Measurements from ENCODE around the gene MBD3L2.
A peak's percentile ranks its signal among the peaks of the same experiment; 100 is the strongest.
"Not testable (repeated sequence)": the region's sequence is repeated elsewhere in the genome, so short reads cannot be mapped to it uniquely, and the experiment has no call there.

The MBD3L2 gene

DNA sequence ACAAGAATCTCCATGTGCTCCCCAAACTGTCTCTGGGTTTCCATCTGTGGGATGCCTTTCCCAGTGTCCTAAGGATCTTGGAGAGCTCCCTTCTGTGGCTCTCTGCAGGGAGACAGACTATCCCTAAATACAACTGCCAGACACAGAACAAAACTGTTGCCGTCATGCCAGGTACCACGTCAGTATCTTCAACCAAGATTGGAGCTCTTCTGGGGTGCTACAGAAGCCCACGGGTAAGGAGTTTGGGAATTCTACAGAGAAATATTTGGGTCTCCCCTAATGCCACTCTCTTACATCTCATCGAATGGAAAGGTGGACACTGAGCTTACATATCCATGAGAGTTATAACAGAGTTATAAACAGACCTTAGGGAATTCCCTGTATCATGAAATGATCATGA lies 14.2 kb downstream of the MBD3L2 start:
- DNase-seq = no peak

DNA sequence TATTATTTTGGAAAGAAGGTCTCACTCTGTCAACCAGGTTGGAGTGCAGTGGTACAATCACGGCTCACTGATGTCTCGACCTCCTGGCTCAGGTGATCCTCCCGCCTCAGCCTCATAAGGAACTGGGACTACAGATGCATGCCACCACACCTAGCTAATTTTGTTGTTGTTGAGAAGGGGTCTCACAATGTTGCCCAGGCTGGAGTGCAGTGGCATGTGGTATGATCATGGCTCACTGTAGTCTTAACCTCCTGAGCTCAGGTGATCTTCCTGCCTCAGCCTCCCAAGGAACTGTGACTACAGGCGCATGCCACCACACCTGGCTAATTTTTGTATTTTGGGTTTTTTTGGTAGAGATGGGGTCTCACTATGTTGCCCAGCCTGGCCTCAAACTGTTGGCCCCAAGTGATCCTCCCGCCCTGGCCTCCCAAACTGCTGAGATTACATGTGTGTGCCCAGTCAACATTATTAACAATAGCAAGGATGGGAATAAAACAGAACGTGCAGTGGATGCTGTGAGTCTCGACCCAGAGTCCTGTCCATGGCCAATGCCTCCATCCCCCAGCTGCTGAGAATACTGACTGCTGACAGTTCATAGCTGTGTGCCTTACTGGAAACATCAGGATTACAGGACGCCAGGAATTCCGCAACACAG lies 14.8 kb downstream of the MBD3L2 start:
- DNase-seq = no peak

DNA sequence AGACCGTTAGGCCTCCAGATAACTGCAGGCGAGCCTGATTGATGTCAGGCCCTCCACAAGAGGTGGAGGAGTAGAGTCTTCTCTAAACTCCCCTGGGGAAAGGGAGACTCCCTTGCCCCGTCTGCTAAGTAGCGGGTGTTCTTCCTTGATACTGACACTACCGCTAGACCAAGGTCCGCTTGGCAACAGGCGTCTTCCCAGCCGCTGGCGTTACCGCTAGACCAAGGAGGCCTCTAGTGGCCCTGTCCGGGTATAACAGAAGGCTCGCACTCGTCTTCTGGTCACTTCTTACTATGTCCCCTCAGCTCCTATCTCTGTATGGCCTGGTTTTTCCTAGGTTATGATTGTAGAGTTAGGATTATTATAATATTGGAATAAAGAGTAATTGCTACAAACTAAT lies 18.0 kb downstream of the MBD3L2 start:
- not testable (repeated sequence) for DNase-seq

DNA sequence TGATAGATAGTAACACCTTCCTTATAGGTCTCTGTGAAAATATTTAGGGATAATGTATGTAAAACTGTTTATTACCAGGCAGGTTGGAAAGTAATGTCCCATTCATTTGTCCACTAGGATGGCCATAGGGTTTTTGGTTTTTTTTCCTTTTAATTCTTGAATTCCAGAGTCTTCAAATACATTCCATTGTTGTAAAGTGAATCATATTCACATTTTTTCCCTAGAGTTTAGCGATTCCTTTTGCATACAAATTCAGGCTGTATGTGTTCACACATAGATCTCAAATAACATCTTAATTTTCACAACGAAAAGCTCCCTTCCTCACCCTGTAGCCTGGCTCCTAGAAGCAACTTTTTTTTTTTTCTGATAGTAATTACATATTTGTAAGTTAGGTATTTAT lies 18.6 kb downstream of the MBD3L2 start:
- DNase-seq = no peak

DNA sequence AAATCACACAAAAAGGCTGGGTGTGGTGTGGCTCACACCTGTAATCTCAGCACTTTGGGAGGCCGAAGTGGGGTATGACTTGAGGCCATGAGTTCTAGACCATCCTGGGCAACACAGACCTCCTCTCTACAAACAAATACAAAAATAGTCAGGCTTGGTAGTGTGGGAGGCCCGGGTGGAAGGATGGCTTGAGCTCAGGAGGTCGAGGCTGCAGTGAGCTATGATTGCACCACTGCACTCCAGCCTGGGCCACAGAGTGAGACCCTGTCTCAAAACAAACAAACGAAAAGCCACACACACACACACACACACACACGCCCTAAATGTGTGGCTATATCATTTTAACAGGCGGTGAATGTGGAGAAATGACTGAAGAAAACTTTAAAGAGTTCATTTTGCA lies 19.5 kb downstream of the MBD3L2 start:
- DNase-seq = no peak

DNA sequence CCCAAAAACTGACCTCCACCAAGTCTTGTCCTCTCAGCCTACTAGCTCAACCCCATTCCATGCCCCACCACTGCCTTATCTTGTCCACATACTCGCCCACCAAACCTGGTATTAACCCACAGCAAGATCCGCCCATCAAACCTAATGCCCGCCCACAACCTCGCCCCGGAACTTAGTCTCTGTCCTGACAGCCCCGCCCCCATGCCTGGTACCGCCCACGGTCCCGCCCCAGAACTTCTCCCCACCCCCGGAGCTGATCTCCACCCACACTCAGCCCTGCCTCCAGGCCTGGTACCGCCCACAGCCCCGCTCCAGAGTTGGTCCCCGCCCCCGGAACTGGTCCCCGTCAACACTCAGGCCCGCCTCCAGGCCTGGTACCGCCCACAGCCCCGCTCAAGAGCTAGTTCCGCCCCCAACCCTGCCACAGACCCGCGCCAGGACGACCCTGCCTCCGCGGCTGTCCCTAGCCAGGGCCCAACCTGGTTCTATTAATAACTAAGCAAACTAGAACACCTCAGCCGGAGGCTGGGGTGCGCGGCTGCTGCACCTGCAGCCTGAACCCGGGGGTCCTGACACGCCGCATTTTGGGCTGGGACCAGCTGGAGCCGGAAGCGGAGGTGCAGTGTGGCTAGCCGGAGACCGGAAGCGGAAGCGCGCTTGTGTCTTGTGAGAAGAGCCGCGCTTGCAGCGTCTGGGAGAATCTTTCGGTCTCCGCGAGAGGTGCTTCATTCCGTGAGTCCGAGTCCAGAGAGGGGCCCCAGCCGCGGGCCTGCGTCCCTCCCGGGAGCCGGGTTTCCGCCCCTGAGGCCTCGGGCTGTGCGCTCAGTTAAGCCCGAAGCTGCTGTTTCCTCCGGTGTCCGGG lies 20.2 kb downstream of the MBD3L2 start, which contains the start of gene ZNF557:
Gene ZNF557, plus strand, starts transcription at position 662 of the 862 bp plus-strand sequence. CDS start 5,372 bp downstream, outside the sequence.
- DNase-seq = peak; percentile 88 to 93

DNA sequence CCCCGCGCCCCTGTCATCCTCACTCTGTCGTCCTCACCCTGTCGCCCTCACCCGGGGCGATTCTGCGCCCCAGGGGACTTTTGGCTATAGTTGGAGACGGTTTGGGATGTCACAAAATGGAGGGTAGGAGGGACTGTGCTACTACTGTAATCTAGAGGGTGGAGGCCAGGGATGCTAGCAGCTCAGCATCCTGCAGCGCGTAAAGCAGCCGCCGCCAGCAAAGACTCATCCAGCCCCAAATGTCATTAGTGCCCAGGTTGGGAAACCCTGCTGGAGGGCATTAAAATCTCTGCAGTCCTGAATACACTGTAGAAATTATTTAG lies 20.7 kb downstream of the MBD3L2 start:
- DNase-seq = no peak

DNA sequence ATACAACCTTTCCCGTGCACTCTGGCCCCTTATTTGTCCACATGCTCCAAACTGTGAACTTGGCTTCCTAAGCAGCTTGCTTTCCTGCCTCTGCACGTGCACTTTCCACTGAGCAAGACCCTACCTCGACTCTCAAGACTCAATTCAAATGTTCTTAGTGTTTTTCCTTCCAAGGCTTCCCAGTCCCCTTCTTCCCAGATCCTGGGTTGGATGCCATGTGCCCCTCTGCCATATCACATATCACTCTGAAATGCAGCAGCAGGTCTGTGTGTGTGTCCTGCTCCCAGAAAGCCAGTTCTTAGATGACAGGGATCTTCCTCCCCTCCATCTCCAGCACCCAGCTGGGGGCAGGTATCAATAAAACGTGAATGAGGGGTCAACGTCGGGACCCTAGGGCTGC lies 23.4 kb downstream of the MBD3L2 start:
- no peak for DNase-seq

DNA sequence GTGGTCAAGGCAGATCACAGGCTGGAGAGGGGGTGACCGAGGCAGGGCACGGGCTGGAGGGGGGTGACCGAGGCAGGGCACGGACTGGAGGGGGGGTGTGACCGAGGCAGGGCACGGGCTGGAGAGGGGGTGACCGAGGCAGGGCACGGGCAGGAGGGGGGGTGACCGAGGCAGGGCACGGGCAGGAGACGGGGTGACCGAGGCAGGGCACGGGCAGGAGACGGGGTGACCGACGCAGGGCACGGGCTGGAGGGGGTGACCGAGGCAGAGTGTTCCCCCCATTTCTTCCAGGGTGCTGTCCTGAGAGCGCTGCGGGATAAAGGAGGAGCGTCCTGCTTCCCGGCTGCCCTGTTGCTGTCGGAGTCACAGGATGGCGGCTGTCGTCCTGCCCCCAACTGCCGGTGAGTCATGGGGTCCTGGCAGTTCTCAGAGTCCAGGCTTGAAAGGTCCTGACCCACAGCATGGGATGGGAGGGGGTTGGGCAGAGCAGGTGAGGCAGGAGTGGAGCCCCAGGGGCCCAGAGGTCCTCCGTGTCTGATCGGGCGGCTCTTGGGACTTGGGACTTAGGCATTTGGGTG lies 25.7 kb downstream of the MBD3L2 start:
- DNase-seq = no peak

DNA sequence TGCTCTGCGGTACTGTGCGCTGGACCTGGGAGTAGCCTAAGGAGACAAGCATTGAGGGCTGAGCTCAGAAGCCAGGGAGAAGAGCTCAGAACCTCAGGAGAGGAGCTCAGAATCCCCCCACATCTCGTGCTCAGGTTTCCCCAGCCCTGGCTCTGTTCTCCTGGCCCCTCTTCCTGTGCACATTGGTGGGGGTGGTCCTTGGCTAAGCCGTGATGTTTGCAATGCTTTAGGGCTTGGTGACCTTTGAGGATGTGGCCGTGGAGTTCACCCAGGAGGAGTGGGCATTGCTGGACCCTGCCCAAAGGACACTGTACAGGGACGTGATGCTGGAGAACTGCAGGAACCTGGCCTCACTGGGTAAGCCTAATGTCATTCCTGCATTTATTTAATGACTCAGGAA lies 27.0 kb downstream of the MBD3L2 start:
- DNase-seq = no peak

DNA sequence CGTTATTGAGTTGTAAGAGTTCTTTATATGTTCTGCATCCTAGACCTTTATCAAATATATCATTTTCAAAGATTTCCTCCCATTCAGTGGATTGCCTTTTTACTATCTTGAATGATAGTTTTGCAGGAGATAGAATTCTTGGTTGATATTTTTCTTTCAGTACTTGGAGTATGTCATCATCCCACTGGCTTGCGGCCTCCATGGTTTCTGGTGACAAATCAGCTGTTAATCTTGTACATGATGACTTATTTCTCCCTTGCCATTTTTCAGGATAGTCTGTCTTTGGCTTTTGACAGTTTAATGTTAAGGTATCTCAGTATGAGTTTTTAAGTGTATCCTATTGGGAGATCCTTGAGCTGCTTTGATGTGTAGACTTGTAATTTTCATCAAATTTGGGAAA lies 28.9 kb downstream of the MBD3L2 start:
- DNase-seq = no peak

DNA sequence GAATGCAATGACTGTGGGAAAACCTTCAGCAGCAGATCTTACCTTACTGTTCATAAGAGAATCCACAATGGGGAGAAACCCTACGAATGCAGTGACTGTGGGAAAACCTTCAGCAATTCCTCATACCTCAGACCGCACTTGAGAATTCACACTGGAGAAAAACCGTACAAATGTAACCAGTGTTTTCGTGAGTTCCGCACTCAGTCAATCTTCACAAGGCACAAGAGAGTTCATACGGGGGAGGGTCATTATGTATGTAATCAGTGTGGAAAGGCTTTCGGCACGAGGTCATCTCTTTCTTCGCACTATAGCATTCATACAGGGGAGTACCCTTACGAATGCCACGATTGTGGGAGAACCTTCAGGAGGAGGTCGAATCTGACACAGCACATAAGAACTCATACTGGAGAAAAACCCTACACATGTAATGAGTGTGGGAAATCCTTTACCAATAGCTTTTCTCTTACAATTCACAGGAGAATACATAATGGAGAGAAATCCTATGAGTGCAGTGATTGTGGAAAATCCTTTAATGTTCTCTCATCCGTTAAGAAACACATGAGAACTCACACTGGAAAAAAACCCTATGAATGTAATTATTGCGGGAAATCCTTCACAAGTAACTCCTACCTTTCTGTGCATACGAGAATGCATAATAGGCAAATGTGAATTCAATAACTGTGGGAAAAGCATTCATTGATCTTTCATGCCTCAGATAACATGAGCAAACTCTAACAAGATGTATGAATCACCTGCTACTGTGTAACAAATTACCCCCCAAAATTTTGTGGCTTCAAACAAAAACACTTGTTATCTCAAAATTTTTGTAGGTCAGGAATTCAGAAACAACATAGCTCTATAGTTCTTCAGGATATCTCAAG lies 34.2 kb downstream of the MBD3L2 start:
- no peak for DNase-seq

DNA sequence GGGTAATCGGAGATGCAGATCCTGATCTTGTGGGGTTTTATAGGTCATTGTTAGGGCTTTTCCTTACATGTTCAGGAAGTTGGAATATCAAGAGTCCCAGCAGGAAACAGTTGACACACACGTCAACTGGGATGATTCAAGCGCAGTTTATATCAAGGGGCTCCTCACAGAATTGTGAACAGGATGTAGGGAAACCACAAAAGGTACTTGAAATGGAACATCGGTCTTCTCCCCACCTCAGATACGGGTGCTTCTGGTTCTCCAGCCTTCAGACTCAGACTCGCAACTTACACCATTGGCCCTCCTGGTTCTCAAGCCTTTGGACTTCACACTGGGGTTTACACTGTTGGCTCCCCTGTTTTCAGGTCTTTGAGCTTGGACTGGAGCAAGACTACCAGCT lies 39.9 kb downstream of the MBD3L2 start:
- no peak for DNase-seq

DNA sequence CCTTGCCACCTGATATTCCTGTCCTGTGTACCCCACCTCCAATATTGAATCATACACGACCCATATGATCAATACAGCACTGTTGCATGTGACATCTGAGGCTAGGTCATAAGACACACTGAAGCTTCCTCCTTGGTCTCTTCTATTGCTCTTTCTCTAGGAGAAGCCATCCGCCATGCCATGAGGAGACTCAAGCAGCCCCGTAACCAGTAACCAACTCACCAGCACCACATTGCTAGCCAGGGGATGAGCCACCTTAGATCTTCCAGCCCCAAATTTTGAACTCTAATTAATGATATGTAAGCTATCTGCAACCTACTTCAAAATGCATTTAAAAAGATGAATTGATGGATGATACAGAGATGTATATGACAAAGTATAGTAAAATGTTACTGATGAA lies 49.0 kb downstream of the MBD3L2 start:
- no peak for DNase-seq

DNA sequence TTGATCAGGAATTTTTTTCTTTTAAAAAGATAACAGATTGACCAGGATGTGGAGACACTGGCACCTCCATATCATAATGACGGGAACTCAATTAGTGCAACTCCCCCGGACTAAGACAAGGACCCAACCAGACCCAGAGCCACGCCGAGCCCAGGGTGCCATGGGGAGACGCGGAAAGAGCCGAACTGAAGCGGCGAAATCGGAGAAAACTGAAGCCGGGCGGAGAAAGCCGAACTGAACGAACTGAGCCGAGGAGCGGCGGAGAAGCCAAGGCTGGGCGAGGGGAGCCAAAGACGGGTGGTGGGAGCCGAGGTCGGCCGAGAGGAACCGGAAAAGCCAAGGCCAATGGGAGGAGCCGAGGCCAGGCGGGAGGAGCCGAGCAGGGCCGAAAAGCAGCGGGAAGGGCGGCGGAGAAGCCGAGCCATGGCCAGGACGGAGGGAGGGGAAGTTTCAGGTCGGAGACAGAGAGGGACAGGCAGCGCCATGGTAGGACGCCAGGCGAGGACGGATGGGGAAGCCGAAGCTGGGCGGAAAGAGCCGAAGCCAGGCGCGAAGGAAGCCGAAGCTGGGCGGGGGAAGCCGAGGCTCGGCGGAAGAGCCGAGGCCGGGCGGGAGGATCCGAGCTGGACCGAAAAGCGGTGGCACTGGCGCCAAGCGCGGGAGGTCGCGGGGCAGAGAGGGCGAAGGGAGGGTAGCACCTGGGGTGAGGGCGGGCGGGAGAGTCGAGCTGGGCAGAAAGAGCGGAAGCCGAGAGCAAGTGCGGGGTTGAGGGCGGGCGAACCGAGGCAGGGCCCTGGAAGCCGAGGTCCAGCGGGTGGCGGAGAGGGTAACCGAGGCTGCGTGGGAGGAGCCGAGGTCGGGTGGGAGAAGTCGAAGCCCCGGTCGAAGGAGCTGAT lies 49.8 kb downstream of the MBD3L2 start:
- DNase-seq = peak; percentile 90 to 99

DNA sequence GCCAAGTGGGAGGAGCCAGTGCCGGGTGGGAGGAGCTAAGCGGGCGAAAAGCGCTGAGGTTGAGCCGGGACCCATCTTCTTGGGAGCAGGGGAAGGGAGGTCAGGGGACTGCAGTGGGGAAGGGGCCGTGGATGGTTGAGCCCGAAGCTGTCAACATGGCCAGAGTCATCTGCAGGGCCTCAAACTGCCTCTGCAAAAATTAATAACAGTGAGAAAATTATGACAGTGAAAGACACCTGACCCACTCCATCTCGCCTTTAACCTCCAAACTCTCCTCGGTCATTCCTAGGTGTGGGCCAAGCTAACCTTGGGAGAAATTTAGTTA lies 50.4 kb downstream of the MBD3L2 start:
- no peak for DNase-seq

All from AML-193 (cell line).